H1 (cell line): ENCODE results near the gene WRAP73. TPM values are rescaled to one million over a fixed set of nuclear protein-coding genes. Genes with fewer than 3 reads are reported as not detected.

Experiments
- CBX5 ChIP-seq: fragments of 300-800, 300-1000 bp; sonication (generic); IDR thresholded peaks from 2 replicates; pipeline ENCODE4 v1.7.1; 2016; ENCODE audit warnings: antibody characterized with exemption, low read length, low read depth
- CHD1 ChIP-seq: IDR thresholded peaks from 2 replicates; pipeline ENCODE4 v1.6.1; 2012; ENCODE audit warnings: low read depth, low read length, improper control_type of control experiment
- EGR1 ChIP-seq: IDR thresholded peaks from 2 replicates; pipeline ENCODE4 v1.6.1; 2011; ENCODE audit warnings: low read depth, low read length, borderline replicate concordance
- GABPA ChIP-seq: IDR thresholded peaks from 2 replicates; pipeline ENCODE4 v1.6.1; 2011; ENCODE audit warnings: mild to moderate bottlenecking, low read length, moderate library complexity, borderline replicate concordance; ENCODE audit not compliant: insufficient read depth
- SAP30 ChIP-seq: fragments of 300-600 bp; sonication (generic); IDR thresholded peaks from 2 replicates; pipeline ENCODE4 v1.7.1; 2012; ENCODE audit warnings: low read length, moderate library complexity, mild to moderate bottlenecking, inconsistent platforms; ENCODE audit not compliant: insufficient read depth, insufficient replicate concordance
- TAF1 ChIP-seq: IDR thresholded peaks from 2 replicates; pipeline ENCODE4 v1.6.1; 2011; ENCODE audit warnings: mild to moderate bottlenecking, low read depth, low read length
- YY1 ChIP-seq: IDR thresholded peaks from 2 replicates; pipeline ENCODE4 v1.6.1; 2011; ENCODE audit warnings: low read depth, mild to moderate bottlenecking, low read length
- polyA plus RNA-seq, 7 experiments: library from polyadenylated mRNA; depleted of rRNA in 3 of 7; stranded (reverse) in 5 of 7; unstranded in 2 of 7; fragments of >200 nt in 5 of 7; fragments of 200-250 nt in 2 of 7; gene quantifications; 1 replicate in 5 of 7; 2 replicates in 1 of 7; 4 replicates in 1 of 7; pipeline versions ENCODE4 v1.2.1 to v1.2.3, GENCODE V29; 2011 to 2013; ENCODE audit warnings: missing spikeins in 2 of 7, mixed read lengths in 2 of 7
- total RNA-seq: library from RNA; stranded (reverse); fragmentation: NEBNext Ultra II Directional; extraction: Animal tissue kit (Norgen Biotek cat#: 25700); gene quantifications from 2 replicates; pipeline ENCODE4 v1.2.1, GENCODE V29; 2021
- TF ChIP-seq, protein P1 (sequence below): IDR thresholded peaks from 2 replicates; pipeline ENCODE4 v1.6.1; 2011; ENCODE audit warnings: low read depth, mild to moderate bottlenecking, low read length; ENCODE audit not compliant: insufficient read depth
- TF ChIP-seq, protein P2 (sequence below): IDR thresholded peaks from 2 replicates; pipeline ENCODE4 v1.6.1; 2011; ENCODE audit warnings: low read length, improper control_type of control experiment

Gene WRAP73
- total and polyA plus RNA-seq, 2 of the 8 experiments (the other 6 are each of a cell fraction or from before 2014, with no cell fraction given) = 30.3 to 50.7 TPM

DNA sequence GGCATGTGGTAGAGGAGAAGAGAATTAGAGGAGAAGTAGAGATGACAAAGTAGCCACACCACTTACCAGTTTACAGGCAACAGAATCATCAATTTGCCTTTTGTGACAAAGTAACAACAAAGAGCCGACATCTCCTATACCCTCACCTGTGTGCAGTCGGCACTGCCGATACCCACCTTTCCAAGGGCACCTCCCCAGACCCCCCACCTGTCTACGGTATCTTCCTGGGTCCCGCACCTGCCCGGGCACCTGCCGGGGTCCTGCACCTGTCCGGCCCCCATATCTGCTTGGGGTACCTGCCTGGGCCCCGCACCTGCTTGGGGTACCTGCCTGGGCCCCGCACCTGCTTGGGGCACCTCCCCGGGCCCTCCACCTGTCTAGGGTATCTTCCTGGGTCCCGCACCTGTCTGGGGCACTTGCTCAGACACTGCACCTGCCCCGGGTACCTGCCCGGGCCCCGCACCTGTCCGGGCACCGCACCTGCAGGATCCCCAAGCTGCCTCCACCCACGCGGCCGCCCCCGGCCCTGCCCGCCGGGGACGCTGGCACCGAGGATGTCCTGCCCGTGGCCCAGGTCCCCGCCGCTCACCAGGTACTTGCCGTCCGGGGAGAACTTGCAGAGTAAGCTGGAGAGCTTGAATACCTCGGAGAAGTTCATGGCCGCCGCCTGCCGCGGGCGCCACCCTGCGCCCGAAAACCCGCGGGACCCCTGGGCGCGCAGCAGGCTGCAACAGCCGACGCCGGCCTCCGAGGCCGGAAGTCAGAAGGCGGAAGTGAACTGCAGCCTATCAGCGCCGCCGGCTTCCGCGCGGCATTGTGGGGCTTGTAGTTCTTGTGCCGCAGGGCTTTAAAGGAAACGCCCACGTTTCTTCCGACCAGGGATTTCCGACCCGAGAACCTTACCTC is at the start of gene WRAP73 (continued):
- TF ChIP-seq, protein P1, sequence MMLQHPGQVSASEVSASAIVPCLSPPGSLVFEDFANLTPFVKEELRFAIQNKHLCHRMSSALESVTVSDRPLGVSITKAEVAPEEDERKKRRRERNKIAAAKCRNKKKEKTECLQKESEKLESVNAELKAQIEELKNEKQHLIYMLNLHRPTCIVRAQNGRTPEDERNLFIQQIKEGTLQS = no peak
- peak; percentile 25; the same call in 1 of the 2 replicates for TF ChIP-seq TAF1
- no peak for TF ChIP-seq SAP30
- no peak for TF ChIP-seq CHD1
- no peak for TF ChIP-seq CBX5
- TF ChIP-seq GABPA = peak; percentile 94
- TF ChIP-seq EGR1 = peak; percentile 79; the same call in 1 of the 2 replicates
- peak; percentile 66; the same call in 1 of the 2 replicates for TF ChIP-seq YY1
- TF ChIP-seq, protein P2, sequence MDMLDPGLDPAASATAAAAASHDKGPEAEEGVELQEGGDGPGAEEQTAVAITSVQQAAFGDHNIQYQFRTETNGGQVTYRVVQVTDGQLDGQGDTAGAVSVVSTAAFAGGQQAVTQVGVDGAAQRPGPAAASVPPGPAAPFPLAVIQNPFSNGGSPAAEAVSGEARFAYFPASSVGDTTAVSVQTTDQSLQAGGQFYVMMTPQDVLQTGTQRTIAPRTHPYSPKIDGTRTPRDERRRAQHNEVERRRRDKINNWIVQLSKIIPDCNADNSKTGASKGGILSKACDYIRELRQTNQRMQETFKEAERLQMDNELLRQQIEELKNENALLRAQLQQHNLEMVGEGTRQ = no peak
